DOHH2 (cell line): ENCODE measurements around the gene SLC28A1.
A peak's percentile ranks its signal among the peaks of the same experiment; 100 is the strongest.

ENCODE experiments used
- H3F3A ChIP-seq: fragments of 200-600 bp; sonication (generic), shearing (Covaris generic); 2 replicates; pipeline ENCODE4 v1.6.0; 2016; ENCODE audit warnings: antibody characterized with exemption, mild to moderate bottlenecking; ENCODE audit not compliant: control insufficient read depth, insufficient read depth
- H3K27ac ChIP-seq: fragments of 200-600 bp; sonication (generic); 2 replicates; pipeline ENCODE4 v1.5.1; 2014; ENCODE audit warnings: low read depth, mild to moderate bottlenecking, low read length, moderate library complexity
- H3K27me3 ChIP-seq: fragments of 200-600 bp; sonication (generic); 2 replicates; pipeline ENCODE4 v1.6.1; 2014; ENCODE audit warnings: mild to moderate bottlenecking, low read length, mixed read lengths; ENCODE audit not compliant: control insufficient read depth
- H3K36me3 ChIP-seq: fragments of 200-600 bp; sonication (generic); 2 replicates; pipeline ENCODE4 v1.6.1; 2014; ENCODE audit warnings: mild to moderate bottlenecking, low read length, moderate library complexity, mixed read lengths; ENCODE audit not compliant: control insufficient read depth
- H3K4me1 ChIP-seq: fragments of 200-600 bp; sonication (generic); 2 replicates; pipeline ENCODE4 v1.6.1; 2014; ENCODE audit warnings: mild to moderate bottlenecking, low read length, mixed read lengths; ENCODE audit not compliant: control insufficient read depth
- H3K4me2 ChIP-seq: fragments of 200-600 bp; sonication (generic); 2 replicates; pipeline ENCODE4 v1.6.0; 2014; ENCODE audit warnings: mild to moderate bottlenecking, low read length, moderate library complexity
- H3K4me3 ChIP-seq: fragments of 200-600 bp; sonication (generic); 2 replicates; pipeline ENCODE4 v1.5.1; 2014; ENCODE audit warnings: mild to moderate bottlenecking, low read length, mixed read lengths
- H3K79me2 ChIP-seq: fragments of 200-600 bp; sonication (generic); 2 replicates; pipeline ENCODE4 v1.6.1; 2014; ENCODE audit warnings: mild to moderate bottlenecking, low read length, mixed read lengths; ENCODE audit not compliant: control insufficient read depth
- H3K9me2 ChIP-seq: fragments of 200-600 bp; sonication (generic); replicated peaks from 2 replicates; pipeline ENCODE4 v1.6.1; 2014; ENCODE audit warnings: mild to moderate bottlenecking, low read length, mixed read lengths; ENCODE audit not compliant: control insufficient read depth
- H3K9me3 ChIP-seq: fragments of 200-600 bp; sonication (generic); 2 replicates; pipeline ENCODE4 v1.6.1; 2014; ENCODE audit warnings: antibody characterized with exemption, low read length, mixed read lengths; ENCODE audit not compliant: control insufficient read depth, insufficient read depth
- H4K20me1 ChIP-seq: fragments of 200-600 bp; sonication (generic); 2 replicates; pipeline ENCODE4 v1.6.0; 2014; ENCODE audit warnings: low read depth, mild to moderate bottlenecking, antibody characterized with exemption, low read length, moderate library complexity; ENCODE audit not compliant: control insufficient read depth, insufficient read depth
- CTCF ChIP-seq: fragments of 200-600 bp; sonication (generic); IDR thresholded peaks from one replicate; pipeline ENCODE4 v1.5.1; 2014; ENCODE audit warnings: antibody characterized with exemption, mild to moderate bottlenecking, low read depth, low read length; ENCODE audit not compliant: poor library complexity, severe bottlenecking
- EZH2phosphoT487 ChIP-seq: fragments of 200-600 bp; sonication (generic); IDR thresholded peaks from 2 replicates; pipeline ENCODE4 v1.6.1; 2017; ENCODE audit warnings: borderline replicate concordance, mild to moderate bottlenecking, antibody characterized with exemption, low read length, moderate library complexity, mixed read lengths

SLC28A1 gene

DNA sequence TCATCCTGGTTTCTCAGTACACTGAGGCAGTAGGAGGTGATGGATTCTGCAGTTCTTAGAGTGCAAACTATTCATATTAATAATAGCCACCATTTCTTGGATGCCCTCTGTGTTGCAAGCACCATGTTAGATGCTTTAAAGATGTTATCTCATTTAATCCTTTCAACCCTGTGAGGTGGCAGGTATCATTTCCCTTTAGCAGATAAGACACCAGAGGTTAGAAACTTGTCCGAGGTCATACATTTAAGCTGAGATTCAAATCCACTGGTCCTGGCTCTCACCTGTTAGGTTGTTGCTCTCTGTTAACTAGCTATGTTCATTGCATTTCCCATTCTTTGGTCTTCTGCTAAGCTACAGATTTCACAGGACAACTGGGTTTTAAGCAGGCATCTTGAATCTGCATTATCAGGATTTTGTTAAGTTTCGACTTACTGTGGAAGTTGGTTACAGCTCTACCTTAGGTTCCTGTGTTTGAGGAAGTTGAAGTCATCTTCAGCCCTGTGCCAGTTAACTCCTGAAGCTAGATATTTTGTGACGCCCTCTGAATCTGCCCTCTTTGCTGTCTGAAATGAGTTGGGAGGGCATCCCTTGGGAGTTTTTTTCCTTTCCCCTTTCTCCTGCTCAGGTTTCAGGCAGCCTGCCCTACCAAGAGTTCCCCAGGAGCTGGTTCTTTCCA, 103.6 kb downstream of the SLC28A1 start:
- Histone ChIP-seq H3K4me3 (no peak overlapping the region), H3K4me2 (no peak overlapping the region), H3F3A (peaks cover 9% of the 10 kb centered on the region; the same call in 1 of the 2 replicates), H3K79me2 (peaks cover 69% of the 10 kb centered on the region), H3K4me1 (peaks cover 67% of the 10 kb centered on the region), H3K36me3 (no peaks in the 10 kb centered on the region), H4K20me1 (no peaks in the 10 kb centered on the region), H3K9me2 (no peaks in the 10 kb centered on the region), H3K9me3 (no peaks in the 10 kb centered on the region), H3K27ac (no peak overlapping the region), H3K27me3 (no peaks in the 10 kb centered on the region)
- TF ChIP-seq EZH2phosphoT487: no peak
- TF ChIP-seq CTCF: no peak

- Histone ChIP-seq H3K27ac (no peak overlapping the region), H3K9me3 (no peaks in the 10 kb centered on the region), H3K9me2 (no peaks in the 10 kb centered on the region), H3K36me3 (no peaks in the 10 kb centered on the region), H3K4me1 (peaks cover 58% of the 10 kb centered on the region), H4K20me1 (0 out of 2 replicates have a peak, but pooled peaks cover under 1% of the 10 kb centered on the region), H3K79me2 (peaks cover 61% of the 10 kb centered on the region), H3K27me3 (no peaks in the 10 kb centered on the region), H3K4me2 (no peak overlapping the region), H3F3A (0 out of 2 replicates have a peak, but pooled peaks cover 3% of the 10 kb centered on the region), H3K4me3 (no peak overlapping the region)
- no peak for TF ChIP-seq CTCF
- TF ChIP-seq EZH2phosphoT487: no peak
These were observed 104.6 kb downstream of the SLC28A1 start for GRCh38 chr15:84988909-84989644.

DNA sequence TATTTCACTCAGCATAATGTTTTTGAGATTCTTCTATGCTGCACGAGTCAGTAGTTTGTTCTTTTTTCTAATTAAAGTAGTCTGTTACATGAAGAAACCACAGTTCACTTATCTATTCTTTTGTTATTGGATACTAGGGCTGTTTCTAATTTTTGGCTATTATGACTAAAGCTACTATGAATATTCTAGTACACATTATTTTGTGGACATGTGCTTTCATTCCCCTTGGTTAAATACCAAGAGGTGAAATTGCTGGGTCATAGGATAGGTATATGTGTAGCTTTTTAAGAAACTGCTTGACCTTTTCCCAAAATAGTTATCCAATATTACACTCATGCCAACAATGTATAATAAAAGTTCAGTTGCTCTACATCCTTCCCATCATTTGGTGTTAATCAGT, 106.0 kb downstream of the SLC28A1 start:
- TF ChIP-seq CTCF: no peak
- TF ChIP-seq EZH2phosphoT487: no peak
- H3F3A ChIP-seq: 0 out of 2 replicates have a peak, but pooled peaks cover 3% of the 10 kb centered on the region
- H3K9me3 ChIP-seq: no peaks in the 10 kb centered on the region
- peak overlapping the region; percentile 24 for H3K4me2 ChIP-seq
- 0 out of 2 replicates have a peak, but pooled peaks cover 4% of the 10 kb centered on the region for H4K20me1 ChIP-seq
- no peaks in the 10 kb centered on the region for H3K27me3 ChIP-seq
- no peak overlapping the region for H3K27ac ChIP-seq
- H3K9me2 ChIP-seq: no peaks in the 10 kb centered on the region
- H3K36me3 ChIP-seq: no peaks in the 10 kb centered on the region
- peaks cover 60% of the 10 kb centered on the region for H3K79me2 ChIP-seq
- H3K4me3 ChIP-seq: no peak overlapping the region
- peaks cover 45% of the 10 kb centered on the region for H3K4me1 ChIP-seq
